Caki2 (cell line): ENCODE results near the gene HSPA4L. TPM values are rescaled to one million over a fixed set of nuclear protein-coding genes. Genes with fewer than 3 reads are reported as not detected.
A peak's percentile ranks its signal among the peaks of the same experiment; 100 is the strongest.

ENCODE experiments used
- DNase-seq: peaks from one replicate; pipeline ENCODE4 v3.0.0-alpha.2; 2015; ENCODE audit warnings: low read depth
- in situ Hi-C: cut with HindIII; loops from 2 replicates; pipeline ENCODE4 v1.10.0; 2016; ENCODE audit warnings: low sequenced_read_pairs, low pct_unique_long_range_greater_than_20kb, mixed read lengths
- total RNA-seq: library from RNA; depleted of rRNA; stranded (reverse); fragments of >200 nt; shearing (Covaris generic); gene quantifications from 2 replicates; pipeline ENCODE4 v1.2.3, GENCODE V29; 2014; ENCODE audit warnings: low replicate concordance; rRNA removed

Gene HSPA4L
- 16.2 and 17.7 TPM in 2 replicates for total RNA-seq

DNA sequence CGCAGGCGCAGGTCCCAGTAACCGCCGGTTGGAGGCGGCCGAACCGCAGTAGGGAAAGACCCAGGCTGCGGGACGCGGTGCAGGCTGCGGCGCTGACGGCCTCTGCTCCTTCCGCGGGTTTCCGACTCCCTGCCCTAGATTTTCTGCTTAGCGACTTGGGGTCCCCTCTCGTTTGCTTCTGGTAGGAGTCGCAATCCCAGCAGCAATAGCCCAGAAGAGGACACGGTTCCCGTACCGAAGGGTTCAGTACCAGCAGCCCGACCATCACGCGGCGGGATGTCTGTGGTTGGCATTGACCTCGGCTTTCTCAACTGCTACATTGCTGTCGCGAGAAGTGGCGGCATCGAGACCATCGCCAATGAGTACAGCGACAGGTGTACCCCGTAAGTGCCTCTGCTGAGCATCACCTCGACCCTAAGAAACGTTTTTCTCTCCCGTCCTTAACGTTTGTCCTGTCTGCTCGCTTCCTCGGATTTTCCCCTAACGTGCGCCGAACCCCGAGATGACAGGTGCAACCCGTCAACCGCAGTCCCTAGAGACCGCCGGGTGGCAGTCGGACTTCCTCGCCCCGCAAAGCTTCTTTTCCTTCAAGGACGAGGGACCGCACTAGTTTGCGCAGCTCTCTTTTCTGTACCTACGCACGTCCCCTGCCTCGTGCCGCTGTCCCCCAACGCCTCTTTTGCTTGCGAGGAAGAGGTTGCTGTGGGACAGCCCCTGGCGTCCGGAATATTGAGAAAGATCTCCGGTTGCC lies at the start of gene HSPA4L:
Gene HSPA4L, plus strand, starts transcription at position 48 of the 751 bp plus-strand sequence. Its CDS starts 229 bp downstream, at position 277.
- DNase-seq = no peak
- in situ Hi-C loops = no loop called here

DNA sequence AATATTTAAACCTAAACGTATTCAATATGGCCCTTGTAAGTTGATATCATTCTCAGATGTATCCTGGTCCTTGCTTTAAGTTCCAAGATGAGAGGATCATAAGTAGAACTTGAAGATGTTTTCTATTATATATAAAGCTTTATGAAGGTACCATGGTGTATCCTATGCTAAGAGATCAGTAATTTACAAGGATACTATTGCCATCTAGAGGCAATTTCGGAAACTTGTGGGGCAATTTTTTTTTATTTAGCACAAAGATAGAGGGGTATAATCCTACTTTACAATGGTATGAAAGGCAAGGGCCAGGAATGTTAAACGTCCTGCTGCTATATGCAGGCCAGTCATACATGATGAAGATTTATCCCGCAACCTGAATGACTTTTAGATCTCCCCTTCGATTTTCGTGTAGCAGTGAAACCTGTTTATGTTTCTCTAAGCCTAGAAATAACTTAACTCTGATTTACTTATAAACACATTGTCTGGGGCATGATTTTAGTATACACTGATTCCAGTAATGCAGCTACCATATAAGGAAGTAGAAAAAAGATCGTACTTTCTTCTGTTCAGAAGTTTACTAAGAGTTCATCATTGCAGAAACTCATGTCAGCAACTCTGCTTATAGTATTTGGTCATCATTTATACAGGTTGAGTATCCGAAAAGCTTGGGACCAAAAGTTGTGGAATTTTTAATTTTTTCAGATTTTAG lies 49.3 kb upstream of the HSPA4L start:
- in situ Hi-C loops = no loop called here
- peak; percentile 40 for DNase-seq

DNA sequence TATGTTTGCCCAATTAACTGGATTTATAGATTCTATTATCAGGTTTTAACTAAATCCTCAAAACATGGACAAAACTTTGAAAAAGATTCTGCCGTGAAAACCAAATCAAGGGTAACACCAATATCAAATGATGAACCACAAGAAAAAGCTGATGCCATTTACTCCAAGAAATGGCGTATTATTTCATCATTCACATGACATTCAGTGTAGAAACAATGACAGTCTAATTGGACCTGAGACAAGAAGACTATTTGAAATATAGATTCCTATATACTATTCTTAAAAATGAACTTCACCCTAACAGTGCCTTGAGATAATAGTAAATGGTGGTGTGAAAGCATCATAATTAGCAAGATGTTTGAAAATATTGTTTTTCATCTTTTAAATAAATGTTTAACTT lies 47.1 kb upstream of the HSPA4L start:
- in situ Hi-C loops = no loop called here
- DNase-seq = no peak

DNA sequence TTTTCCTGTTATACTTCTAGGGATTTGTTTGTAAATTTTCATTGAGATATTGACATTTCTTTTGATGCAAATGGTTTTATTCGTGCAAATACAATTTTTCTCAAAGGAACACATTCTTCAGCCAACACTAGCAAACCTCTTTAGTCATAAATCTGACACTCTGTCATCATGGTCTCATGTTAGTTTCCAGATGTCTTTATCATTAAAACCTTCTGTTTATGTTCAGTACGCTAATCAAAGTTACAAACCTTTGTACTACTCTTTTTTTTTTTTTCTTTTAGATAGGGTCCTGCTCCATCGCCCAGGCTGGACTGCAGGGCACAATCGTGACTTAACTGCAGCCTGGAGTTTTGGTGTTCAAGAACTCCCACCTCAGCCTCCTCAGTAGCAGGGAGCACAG lies 44.8 kb upstream of the HSPA4L start:
- in situ Hi-C loops = no loop called here
- no peak for DNase-seq

DNA sequence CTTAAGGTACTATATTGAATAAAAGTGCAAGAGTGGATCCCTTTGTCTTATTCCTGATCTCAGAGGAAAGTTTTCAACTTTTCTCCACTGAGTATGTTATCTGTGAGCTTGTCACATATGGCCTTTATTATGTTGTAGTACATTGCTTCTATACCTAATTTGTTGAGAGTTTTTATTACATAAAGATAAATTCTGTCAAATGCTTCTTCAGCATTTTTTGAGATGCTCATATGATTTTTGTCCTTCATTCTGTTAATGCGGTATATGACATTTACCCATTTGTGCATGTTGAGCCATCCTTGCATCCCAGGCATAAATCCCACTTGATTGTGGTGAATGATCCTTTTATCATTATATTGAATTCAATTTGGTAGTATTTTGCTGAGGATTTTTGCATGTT lies 40.9 kb upstream of the HSPA4L start:
- in situ Hi-C loops = no loop called here
- no peak for DNase-seq

DNA sequence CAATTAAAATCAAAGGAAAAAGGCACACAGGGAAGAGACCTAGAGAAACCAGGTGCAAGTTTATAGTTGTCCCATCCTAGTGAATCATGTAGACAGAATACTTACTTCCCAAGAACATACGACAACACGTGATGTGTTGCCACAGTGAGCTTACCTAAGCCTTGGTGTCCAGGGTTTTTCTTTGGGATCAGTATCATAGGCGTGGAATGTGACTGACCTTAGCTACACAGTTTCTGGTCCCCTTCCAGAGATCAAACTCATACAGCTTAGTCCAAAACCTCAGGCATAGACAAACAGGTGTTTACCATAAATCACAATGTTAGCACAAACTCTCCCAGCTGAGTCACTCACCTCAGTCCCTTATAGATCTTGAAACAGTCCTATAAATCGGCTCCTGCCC lies 34.2 kb upstream of the HSPA4L start:
- DNase-seq = no peak
- in situ Hi-C loops = no loop called here

DNA sequence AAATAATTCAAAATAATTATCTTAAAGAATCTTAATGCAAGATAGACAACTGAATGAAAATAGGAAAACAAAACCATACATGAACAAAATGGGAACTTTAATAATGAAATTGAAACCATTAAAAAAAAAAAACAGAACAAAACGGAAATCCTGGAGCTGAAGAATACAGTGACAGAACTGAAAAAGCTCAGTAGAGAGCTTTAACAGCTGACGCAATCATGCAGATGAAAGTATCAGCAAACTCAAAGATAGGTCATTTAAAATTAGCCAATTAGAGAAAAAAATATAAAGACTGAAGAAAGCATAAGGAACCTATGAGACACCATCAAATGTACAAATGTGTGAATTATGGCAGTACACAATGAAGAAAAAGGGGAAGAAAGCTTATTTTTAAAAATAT lies 33.2 kb upstream of the HSPA4L start:
- in situ Hi-C loops = no loop called here
- DNase-seq = no peak

DNA sequence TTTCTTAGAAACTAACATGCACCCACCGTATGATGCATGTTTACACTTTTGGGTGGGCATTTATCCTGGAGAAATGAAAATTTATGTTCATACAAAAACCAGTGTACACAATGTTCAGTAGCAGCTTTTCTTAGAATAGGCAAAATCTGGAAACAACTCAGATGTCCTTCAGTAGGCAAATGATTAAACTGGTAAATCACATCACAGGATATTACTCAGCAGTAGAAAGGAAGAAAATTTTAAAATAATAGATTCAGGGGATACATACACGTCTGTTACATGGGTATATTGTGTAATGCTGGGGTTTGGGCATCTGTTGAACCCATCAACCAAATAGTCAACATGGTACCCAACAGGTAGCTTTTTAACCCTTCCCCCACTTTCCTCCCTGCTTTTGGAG lies 25.2 kb upstream of the HSPA4L start:
- in situ Hi-C loops = no loop called here
- peak; percentile 4 for DNase-seq

DNA sequence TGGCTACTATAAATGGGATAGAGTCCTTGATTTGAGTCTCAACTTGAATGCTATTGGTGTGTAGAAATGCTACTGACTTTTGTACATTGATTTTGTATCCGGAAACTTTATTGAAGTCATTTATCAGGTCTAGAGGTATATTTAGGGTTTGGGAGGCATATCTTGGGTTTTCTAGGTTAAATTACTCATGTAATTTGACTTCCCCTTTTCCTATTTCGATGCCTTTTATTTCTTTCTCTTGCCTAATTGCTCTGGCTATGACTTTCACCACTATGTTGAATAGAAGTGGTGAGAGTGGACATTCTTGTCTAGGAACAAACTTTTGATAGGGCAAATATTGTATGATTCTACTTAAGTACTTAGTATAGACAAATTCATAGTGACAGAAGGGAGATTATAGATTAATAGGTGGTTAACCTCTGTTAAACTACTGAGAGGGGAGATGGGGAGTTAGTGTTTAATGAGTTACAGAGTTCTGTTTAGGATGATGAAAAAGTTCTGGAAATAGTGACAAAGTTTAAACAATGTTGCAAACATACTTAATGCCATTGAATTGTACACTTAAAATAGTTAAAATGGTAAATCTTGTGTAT lies 22.8 kb upstream of the HSPA4L start:
- in situ Hi-C loops = no loop called here
- no peak for DNase-seq

DNA sequence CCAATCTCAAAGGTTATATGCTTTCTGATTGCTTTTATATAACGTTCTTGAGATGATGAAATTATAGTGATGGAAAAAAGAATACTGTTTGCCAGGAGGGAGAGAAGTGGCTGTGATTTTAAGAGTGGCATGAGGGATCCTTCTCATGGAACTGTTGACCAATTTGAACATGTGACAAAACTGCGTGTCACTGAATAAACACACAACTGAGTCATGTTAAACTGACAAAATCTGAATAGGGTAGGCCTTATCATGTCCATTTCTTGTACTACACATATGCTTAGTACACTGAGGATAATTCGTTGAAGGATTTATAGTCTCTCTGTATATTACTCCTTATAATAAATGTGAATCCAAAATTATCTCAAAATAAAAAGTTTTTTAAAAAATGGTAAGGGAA lies 22.2 kb upstream of the HSPA4L start:
- DNase-seq = peak; percentile 10
- in situ Hi-C loops = no loop called here

DNA sequence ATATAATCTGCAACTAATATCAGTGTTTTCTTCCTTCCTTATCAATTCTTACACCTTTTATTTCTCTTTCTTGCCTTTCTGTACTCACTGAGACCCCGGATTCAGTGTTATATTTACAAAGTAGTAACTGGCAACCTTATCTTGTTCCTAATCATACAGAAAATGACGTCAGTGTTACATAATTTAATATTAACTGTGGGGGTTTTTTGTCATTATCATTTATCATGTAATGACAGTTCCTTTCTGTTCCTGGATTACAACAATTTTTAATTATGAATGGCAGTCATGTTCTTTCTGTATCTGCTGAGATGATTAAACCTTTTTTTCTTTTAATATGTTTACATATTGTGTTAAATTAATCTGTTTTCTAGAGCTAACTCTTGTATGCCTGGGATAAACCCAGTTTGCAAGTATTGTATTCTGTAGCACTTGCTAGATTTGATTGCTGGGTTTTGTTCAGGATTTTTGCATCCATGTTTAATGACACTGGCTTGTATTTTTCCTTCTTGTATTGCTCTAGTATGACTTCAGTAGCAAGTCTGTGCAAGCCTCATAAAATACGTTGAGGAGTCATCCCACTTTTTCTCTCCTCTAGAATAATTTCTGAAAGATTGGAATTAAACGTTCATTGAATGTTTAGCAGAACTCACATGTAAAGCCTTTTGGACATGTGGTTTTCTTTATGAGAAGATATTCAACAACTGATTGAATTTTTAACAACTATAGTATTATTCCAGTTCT lies 10.4 kb upstream of the HSPA4L start:
- in situ Hi-C loops = no loop called here
- DNase-seq = no peak

DNA sequence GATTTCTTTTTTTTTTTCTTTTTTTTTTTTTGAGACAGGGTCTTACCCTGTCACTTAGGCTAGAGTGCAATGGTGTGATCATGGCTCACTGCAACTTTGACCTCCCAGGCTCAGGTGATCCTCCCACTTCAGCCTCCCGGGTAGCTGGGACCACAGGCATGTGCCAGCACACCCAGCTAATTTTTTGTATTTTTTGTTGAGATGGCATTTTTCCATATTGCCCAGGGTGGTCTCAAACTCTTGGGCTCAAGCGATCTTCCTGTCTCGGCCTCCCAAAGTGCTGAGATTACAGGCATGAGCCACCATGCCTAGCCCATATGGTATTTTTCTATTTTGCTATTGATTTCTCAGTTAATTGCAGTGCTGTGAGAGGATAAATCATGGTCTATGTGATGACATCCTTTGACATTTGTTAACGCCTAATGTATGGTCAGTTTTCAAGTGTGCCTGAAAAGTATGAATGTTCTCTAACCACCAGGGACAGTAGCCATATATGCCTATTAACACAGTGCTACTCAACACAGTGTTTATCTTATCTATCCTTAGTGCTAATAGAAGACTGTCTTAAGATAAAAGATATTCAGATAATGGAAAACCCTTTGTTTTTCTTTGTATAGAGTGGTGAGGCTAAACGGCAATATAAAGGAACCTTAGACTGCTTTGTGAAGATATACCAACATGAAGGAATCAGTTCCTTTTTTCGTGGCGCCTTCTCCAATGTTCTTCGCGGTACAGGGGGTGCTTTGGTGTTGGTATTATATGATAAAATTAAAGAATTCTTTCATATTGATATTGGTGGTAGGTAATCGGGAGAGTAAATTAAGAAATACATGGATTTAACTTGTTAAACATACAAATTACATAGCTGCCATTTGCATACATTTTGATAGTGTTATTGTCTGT lies 9.1 kb upstream of the HSPA4L start:
- no peak for DNase-seq
- in situ Hi-C loops = no loop called here

DNA sequence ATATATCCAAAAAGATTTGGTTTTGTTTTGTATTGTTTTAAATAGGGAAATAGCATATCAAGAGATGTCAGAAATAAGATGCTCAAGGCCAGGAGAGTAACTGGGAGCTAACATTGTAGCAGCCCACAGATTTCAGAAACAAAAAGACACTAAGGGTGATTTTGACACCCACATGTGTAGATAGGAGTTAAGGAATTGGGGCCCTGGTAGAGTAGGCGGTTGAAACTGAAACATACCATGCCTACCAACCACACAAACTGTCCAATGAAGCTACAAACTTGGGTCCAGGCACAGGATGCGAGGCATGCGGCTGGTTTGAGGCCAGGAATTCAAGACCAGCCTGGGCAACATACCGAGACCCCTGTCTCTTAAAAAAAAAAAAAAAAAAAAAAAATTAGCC lies 6.3 kb upstream of the HSPA4L start:
- no peak for DNase-seq
- in situ Hi-C loops = no loop called here

DNA sequence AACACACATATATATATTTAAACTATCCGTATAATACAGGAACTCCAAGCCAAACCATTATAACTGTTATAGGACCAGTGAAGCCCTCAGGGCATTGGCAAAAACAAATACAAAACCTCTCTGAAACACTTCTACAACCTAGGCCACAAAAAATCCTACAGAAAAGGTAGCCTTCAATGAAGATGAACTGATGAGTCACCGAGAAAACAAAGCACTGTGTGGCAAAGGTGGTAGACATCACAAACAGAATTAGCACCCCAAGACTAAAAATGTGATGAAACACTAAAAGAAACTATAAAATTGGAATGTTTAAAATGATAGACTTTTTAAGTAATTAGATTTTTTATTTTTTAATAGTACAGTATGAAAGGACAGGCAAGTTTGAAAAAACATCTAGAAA lies 5.5 kb upstream of the HSPA4L start:
- no peak for DNase-seq
- in situ Hi-C loops = no loop called here

DNA sequence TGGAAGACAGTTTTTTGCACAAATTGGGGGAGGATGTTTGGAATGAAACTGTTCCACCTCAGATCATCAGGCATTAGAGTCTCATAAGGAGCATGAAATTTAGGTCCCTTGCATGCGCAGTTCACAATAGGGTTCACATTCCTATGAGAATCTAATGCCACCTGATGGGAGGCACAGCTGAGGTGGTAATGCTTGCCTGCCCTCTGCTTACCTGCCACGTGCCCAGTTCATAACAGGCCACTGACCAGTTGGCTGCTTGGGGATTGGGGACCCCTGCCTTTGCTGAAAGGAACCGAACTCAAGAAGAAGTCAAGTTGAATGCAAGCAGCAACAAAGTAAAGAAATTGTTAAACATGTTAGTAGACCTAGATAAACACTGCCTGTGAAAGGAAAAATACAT lies 4.6 kb upstream of the HSPA4L start:
- DNase-seq = no peak

DNA sequence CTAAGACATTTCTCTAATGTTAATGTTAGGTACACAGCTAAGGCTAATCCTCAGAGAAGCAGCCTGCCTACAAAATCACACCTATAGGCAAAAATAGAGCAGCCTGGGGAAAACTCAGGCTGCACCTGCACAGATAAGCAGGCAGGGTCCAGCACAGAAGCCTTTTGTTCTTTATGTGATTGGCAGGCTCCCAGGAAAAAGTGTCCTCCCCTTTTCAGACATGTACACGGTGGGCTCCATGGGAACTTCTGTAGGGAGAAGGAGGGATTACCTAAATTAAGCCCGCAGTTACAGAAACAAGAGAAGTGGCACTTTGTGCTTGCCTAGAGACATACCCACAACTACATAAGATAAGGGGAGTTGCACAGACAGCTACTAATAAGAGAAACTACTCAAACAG lies 4.0 kb upstream of the HSPA4L start:
- DNase-seq = no peak
- in situ Hi-C loops = no loop called here

More for the DNA sequence above, 4.6 kb upstream of the HSPA4L start:
- in situ Hi-C loops = no loop called here

DNA sequence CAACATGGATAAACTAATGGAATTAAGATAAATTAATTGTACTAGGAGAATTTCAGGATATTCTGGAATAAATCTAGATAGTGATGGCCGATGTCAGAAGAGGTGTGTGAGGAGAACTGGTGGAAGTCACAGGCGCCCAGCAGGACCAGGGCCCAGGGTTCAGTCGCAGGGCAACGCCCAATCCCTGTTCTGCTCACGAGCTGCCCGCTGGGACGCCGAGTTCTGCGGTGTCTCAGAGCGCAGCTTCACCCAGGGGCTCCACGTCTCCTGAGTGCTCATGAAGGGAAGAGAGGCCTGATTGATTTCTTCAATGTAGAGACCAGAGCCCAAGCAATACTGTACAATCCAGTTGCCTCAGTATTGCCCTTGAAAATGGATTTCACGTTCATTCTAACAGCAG lies 1.5 kb upstream of the HSPA4L start:
- in situ Hi-C loops = no loop called here
- DNase-seq = no peak
